ENCODE measurements around the gene GNL3.

The GNL3 gene

DNA sequence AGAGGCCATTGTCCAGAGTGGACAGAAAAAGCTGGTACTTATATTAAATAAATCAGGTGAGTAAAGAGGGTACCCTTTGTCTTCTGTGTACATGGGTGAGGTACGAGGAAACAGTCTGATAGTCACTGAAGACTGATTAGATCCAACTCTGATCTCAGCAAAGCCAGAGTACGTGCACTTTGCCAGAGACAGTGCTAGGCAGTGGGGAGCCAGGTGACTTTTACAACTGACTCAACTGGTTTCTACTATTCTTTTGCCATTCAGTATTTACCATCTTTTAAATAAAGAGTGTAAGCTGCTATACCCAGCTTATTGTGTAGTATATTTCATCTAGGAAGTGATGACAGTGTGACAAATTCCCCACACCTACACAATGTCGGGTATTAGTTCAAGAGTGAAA is 3.3 kb downstream of the GNL3 start:
- no peak for DNase-seq

DNA sequence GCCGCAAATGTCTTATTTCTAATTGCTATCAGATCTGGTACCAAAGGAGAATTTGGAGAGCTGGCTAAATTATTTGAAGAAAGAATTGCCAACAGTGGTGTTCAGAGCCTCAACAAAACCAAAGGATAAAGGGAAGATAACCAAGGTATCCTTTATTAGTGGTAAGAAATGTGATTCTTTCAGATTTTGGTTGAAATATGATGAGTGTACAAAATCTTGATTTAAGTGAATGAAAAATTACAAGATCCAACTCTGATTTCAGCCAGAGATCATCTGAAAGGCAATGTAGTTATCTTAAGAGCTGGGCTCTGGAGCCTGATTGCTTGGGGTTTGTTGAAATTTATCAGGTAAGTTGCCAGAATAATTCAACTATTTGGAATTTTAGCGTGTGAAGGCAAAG is 4.7 kb downstream of the GNL3 start:
- DNase-seq = no peak

DNA sequence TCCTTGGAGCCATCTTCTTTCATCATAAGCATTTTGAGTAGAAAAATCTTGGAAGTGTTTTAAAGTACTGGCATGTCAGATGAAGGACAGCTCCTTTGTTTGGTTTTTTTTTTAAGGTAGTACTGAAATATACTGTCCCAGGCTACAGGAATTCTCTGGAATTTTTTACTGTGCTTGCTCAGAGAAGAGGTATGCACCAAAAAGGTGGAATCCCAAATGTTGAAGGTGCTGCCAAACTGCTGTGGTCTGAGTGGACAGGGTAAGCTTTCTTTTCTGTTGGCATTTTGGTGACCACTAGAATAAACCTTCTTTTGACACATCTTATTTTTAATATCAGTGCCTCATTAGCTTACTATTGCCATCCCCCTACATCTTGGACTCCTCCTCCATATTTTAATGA is 7.2 kb downstream of the GNL3 start:
- DNase-seq = no peak

DNA sequence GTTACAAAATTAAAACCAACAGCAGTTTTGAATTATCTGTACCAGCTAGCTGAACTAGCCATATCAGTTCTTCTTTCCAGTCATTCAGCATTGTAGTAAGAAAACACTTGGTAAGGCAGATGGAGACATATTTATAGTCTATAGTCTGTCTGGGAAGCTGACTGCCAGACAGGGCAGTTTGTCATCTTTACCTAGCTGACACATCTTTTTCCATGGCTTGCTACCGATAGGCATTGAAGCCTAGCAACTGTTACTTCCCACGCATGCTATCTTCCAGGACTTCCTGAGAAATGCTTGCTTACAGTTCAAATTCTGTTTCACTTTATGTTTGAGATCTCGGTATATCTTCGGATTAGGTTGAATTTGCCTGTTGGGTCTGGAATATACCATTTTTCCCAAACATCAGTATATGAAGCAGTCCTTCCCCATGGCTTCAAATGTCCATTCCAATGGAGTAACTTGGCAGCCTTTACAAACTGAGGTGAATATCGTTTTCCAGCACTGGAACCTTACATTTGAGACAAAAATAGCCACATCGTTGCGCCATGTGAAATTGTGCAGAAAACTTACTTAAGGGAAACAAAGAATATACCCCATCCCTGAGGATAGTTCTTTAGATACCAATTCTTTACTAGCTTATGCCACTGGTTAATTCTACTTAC is 8.8 kb downstream of the GNL3 start:
- DNase-seq = no peak

DNA sequence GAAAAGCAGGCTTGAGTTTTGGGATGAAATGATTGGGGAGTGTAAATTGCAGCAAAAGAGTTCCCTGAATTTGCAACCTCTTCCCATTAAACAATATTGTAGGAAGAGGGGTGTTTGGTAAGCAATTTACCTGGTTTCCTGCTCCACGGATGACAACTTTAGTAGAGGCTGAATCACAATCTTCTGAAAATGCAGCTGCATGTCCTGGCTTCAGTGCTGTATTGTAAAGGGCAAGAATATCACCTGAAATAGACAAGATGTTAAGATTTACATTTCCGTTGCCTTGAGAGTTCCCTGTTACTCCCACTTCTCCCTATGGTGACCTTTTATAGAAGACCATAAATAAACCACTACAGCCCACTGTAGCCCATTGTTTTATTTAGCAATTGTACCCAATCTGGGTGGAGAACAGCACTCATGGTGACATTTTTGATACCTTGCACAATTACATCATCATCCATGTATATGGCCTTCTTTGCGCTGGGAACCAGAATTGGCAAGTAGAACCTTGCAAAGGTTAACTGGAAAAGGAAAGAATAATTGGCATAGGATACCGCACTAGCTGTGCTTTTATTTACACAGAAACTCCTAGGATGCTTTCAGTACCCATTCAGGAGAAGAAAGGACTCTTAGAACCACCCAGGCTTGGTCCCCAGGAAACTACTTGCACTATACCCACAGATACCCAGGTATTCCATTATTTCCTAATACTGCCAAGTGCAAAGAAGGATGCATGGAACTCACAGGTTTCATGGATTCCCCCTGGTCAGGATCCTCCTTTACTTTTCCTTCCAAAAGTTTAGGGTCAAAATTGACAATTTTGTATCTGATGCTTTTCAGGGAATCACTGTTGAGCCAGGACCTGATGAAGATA is 10.2 kb downstream of the GNL3 start:
- no peak for DNase-seq

DNA sequence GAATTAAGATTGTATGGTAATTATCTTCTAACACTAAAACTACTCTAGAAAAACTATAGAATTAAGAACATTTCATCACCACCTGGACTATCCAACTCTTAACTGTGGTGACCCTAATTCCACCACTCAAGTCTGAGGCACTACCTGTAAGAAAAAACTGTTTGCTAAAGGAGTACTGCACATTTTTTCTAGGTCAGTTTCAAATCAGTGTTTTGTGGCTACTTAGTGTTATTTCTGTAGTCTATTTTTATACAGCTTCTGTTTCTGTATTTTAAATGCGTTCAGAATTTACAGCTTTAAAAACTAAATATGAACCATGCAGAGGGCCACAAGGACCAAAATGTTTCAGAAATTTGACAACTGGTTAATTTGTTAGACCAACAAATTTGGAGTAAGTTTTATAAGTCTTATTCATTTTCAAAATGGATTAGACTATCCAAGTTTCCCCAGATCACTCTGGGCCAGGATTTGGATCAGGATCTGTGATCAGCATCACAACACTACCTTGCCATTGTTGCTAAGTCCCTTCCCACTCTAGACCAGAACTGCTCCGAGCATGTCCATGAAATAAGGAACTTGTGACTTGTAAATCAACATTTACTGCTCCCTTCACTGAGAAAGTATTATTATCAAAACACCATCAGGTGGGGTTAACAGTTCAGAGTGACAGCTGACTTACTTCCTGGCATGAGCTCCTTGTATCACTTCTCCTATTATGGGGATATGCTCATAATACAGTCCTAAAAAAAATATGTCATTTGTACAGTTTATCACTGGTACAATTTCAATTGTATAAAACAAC is 11.2 kb downstream of the GNL3 start:
- no peak for DNase-seq

DNA sequence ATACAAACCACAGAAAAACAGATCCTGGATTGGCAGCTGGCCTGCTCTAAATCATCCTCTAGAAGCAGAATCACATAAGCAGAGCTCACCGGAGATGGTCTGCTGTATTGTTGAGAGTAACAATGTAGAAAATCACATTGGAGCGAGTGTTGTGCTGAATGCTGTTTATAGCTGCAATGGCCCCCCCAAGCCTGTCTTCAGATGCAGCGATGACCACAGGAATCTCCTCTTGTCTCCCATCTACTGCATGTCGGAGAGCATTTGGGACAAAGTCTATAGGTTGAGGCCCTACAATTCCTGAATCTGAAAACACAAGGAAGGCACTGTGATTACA is 11.8 kb downstream of the GNL3 start:
- DNase-seq = no peak

DNA sequence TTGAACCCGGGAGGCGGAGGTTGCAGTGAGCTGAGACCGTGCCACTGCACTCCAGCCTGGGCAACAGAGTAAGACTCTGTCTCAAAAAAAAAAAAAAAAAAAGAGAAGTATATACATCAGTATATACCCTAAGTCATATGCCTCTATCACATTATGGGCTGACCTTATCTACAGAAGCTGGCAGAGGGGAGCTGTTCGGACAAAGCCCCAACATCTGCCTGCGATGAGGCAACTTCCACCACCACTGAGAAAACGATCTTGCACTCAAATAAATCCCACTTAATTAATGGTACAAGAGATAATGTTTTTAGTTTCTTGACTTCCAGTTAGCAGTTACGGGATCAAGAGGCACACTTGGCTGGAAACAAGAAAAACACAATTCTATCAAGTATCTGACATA is 17.5 kb downstream of the GNL3 start:
- no peak for DNase-seq

DNA sequence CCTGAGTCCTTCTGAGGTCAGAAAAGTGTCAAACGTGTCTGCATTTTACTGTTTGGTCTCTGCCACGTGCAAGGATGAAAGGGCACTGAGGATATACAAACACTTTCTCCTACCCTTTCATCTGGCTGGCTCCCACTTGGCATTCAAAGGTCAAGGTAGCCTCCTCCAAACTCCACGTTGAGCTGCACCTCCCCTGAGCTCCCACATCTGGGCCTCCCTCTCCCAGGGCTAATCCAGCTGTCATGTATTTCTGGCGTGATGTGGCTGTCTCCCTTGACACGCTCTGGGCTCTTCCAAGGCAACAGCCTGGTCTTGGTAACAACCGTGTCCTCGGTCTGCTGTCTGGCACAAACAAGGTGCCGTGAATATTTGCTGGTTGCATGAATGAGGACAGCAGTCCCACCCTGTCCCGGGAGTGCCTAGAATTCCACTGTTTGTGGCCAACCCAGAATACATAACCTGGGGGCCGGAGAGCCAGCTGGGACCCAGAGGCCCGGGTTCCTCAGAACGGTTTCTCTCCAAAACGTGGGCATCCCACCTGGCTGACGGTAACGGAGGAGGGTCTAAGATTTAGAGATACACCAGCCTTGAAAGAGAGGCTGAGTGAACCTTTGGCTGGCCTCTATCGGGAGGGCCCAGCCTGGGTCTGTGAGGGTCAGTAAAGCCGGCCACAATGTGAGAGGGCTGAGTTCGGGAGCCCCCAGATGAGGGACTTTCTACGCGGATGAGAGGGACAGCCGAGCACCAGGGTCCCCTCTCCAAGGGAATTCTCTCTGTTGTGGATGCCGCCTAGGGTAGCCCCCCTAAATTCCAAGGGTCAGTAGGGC is 19.0 kb downstream of the GNL3 start:
- no peak for DNase-seq

DNA sequence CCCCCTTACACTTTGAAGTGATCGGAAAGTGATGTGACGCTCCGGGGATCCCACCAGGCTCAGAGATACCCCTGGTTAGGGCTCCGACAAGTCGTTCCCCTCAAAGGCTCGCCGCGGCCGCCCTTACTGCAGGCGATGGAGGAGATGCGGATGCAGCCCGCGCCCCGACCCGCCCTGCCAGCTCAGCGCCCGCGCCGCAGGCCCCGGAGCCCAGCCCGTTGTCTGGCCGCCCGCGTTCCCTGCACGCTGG is 19.5 kb downstream of the GNL3 start:
- DNase-seq = no peak

DNA sequence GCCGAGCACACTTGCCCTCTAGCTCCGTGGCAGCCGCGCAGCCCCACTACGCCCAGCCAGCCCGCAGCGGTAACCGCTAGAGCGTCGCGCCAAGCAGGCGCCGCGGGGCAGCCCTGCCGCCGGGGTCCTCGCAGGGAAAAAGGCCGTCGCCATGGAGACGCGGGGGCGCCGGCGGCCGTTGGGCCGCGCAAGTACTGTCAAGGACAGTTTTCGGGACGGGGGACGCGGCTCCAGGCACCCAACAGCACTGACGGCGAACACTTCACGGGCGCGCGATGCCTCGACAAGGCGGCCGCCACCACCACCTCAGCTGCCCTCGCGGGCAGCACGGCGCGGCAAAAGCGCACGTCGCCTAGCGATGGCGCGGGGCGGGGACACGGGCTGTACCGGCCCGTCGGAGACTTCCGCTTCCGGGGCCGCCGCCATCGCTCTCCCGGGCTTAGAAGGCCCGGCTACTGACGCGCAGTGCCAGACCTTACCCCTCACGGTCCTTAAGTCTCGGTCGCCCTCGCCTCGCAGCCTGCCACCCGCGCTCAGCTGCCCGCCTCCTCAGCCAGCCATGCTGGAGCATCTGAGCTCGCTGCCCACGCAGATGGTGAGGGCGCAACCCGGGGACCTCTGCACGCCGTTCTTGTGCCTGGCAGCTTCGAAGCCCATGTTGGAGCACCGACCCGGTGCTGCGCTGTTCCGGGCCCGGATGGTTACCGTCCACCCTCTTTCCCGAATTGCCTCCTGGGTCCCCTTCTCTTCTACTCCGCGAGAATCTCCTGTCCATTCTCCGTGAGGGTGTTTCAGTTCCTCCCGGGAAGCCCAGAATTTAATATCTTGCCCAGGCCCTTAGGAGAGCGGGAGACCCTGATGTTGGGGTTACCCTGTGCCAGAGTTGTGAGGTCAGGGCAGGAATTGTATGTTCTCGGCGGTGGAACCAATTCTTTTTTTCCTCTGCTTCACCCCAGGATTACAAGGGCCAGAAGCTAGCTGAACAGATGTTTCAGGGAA is 20.2 kb downstream of the GNL3 start, which contains the start of the genes GLT8D1 and SPCS1:
Gene GLT8D1, minus strand, starts transcription at position 104 of the 999 bp plus-strand sequence. CDS start 5,331 bp downstream, outside the sequence.
Gene SPCS1, plus strand, starts transcription at position 419 of the 999 bp plus-strand sequence. Its CDS starts 141 bp downstream, at position 560.
- peak; percentile 84 for DNase-seq

DNA sequence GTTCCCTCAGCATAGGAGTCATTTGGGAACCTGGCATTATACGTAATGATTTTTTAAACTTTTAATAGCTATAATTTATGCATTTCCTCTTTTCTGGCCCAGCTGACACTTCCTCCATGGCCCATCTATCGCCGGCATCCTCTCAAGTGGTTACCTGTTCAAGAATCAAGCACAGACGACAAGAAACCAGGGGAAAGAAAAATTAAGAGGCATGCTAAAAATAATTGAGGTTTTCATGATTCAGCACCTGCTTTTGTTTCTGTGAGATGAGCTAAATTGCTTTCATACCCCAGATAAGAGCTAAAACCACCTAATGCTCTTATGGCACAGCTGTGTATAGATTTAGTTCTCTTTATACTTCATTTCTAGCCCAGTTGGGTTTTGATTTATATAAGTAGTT is 21.8 kb downstream of the GNL3 start:
- no peak for DNase-seq

DNA sequence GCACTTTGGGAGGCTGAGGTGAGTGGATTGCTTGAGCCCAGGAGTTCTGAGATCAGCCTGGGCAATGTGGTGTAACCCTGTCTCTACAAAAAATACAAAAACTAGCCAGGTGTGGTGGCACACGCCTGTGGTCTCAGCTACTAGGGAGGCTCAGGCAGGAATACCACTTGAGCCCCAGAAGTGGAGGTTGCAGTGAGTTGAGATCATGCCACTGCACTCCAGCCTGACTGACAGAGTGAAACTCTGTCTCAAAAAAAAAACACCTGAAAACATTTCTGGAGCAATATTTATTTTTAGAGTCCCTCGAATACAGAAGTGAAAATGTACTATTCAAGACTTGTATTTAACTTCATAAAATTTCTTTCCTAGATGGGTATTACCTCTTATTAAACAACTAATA is 24.7 kb downstream of the GNL3 start:
- no peak for DNase-seq

DNA sequence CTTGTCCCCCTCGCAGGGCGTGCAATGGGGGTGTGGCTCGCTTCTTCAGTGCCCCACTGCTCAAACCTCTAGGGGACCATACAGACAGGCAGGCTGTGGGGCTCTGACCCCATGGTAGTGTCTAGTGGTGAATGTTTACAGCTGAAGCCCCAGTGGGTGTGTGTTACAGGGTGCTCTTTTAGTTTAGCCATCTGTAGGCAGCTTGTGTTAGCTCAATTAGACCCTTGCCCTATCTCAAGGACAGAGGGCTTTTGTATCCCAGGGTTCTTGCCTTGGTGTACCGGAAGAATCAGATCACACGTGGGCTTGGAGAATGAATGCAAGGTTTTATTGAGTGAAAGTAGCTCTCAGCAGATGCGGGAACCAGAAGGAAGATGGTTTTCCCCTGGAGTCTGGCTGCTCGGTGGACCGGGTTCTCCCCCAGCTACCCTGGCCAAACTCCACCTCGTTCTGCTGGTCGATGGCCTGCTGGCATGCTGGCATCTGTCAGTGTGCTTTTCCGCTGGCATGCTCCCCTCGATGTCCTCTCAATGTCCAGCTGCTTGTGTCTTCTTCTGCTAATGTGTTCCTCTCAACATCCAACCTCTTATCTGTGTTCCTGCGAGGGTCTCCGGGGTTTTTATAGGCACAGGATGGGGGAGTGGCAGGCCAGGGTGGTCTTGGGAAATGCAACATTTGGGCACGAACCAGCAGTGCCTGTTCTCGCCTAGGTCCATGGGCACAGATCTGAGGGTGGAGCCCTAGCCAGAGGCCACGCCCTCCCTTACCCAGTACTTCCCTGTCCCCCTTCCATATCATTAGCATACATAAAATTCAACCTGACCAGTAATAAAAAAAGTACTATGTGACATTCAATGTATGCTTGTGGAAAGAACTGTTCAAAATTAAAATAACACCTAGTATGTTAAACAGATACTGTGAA is 26.7 kb downstream of the GNL3 start:
- DNase-seq = no peak

DNA sequence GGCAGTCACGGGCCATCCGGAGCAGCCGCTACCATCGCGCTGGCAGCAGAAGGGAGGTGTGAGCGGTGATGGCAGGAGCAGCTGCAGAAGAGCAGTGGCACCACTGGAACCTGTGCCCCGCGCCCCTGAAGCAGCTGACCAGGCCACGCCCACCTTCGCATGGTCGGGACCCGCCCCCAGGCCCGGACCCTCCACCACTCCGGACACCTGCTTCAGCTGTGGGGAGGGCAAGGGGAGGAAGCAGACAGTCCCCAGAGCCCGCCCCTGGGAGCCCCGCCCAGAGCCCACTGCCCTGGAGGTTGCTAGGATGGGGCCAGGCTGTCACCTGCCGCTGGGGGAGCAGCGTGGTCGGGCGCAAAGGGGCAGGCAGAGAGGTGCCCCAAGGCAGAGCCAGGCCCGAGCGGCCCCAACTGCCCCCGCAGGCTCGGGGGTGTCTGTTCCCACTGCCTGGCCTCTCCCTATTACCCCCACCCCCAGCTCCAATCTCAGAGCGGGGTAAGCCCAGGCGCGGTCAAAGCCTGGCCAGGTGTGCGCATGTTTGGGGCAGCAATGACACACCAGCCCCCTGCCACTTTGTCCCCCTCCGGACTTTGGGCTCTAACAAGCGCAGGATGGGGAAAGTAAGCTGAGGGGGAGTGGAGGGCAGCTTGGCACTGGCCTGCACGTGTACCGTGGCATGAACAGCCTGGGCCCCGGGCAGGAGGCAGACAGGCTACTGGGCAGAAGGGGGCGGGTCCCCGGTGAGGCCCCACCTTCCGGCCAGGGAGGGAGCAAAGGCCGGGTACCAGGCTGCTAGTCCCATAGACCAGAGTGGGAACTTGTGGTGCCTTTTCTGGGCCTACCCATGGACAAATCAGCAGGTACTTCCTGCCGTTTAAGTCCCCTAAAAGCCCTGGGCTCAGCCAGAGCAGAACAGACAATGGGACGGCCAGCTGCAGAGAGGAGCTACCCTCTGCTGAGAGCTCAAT is 28.8 kb downstream of the GNL3 start:
- no peak for DNase-seq

DNA sequence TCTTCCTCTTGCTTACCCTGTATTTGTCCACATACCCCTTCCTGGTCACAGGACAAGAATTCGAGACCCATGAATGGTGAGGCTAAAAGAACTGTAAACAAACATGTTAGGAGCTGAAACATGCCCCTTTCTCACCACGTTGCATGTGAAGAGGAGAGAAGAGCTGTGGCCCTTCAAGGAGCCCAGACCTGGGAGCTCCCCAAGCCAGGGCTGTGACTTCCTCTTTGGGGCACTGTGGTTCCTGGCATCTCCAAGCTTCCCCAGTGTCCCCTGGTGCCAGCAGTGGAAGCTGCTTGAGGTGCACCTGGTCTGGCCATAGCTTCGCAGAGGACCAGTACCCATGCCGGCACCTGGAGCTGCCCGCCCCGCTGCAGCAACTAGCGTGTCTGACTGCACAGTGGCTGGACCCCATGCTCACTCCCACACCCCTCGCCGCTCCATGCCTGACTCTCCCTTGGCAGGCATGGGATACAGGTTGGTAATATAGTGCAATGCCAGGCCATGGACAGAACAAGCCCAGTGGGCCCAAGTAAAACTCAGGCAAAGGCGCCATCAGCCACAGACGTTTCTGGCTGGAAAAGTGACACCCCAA is 30.0 kb downstream of the GNL3 start:
- no peak for DNase-seq

DNA sequence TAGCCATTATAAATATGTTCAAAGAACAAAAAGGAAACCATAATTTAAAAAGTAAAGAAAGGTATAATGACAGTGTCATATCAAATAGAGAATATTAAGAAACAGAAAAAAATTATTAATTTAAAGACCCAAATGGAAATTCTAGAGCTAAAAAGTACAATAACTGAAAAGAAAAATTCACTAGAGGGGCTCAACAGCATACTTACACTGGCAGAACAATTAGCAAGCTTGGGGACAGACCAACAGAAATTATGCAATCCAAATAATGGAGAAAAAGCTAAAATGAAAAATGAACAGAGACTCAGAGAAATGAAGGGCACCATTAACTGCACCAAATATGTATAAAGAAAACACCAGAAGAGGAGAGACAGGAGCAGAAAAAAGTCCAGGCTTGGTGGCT is 33.8 kb downstream of the GNL3 start:
- DNase-seq = no peak

DNA sequence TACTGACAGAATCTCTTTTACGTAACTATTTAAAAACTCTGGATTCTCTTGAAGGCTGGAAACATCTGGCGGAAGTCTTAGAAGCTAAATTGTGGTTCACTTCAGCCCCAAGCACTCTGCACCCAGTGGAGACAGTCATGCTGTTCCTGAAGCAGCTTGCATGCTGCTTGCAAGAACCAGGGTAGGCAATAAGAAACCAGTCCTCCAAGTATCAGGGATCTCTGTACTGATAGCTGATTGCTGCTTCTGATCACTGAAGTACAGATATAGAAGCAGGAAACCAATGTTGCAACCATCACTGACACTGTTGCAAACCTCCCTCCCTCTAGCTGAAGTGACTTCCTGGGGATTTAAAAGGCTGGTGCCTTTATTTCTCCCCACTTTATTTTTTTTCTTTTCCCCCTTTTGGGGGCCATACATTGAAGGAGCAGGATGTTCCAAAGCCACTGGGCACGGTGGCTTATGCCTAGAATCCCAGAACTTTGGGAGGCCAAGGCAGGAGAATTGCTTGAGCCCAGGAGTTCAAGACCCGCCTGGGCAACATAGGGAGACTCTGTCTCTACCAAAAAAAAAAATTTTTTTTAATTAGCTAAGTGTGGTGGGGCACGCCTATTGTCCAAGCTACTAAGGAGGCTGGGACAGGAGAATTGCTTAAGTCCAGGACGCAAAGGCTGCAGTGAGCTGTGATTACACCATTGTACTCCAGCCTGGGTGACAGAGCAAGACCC is 35.3 kb downstream of the GNL3 start:
- DNase-seq = peak; percentile 90

Data from GDM1 (cell line).